Motor neuron (in vitro differentiated cells): Measurements from ENCODE around the gene PPFIA3. TPM values are rescaled to one million over a fixed set of nuclear protein-coding genes. Genes with fewer than 3 reads are reported as not detected.

Experiments
- ATAC-seq, 8 experiments: fragments of 200-7000 bp; cut with Tn5 transposase; replicated peaks in 6 of 8; 2 replicates each; pipeline ENCODE4 v1.8.0; 2021; ENCODE audit warnings: mild to moderate bottlenecking in 8 of 8, moderate library complexity in 8 of 8
- H3K27ac ChIP-seq, 2 donors: fragments of 250-450 bp; sonication (Bioruptor Pico); 2 replicates each; pipeline ENCODE4 v1.9.0; 2021; ENCODE audit warnings: antibody characterized with exemption in 2 of 2, mild to moderate bottlenecking in 2 of 2, moderate library complexity in 1 of 2
- H3K4me1 ChIP-seq, 2 donors: fragments of 250-450 bp; sonication (Bioruptor Pico); replicated peaks in 1 of 2; 2 replicates each; pipeline ENCODE4 v1.6.1; 2021; ENCODE audit warnings: antibody characterized with exemption in 2 of 2, mild to moderate bottlenecking in 2 of 2, moderate library complexity in 1 of 2
- H3K4me3 ChIP-seq, 5 donors: fragments of 250-450 bp; sonication (Bioruptor Pico); 2 replicates each; pipeline ENCODE4 v1.9.0; 2021; ENCODE audit warnings: antibody characterized with exemption in 5 of 5, mild to moderate bottlenecking in 5 of 5, moderate library complexity in 4 of 5
- WGBS, 10 experiments: fragments of 450-650 bp; shearing (Covaris generic); methylation state at CpG; one replicate each; pipeline ENCODE4 v1.0.0; 2022; 5-methylcytosine and 5-hydroxymethylcytosine counted together
- in situ Hi-C, 9 experiments: fragments of 400-800 bp; cut with MboI; loops; one replicate each; pipeline ENCODE4 v1.15.0; 2021; ENCODE audit warnings: low sequenced_read_pairs in 9 of 9, low pct_unique_long_range_greater_than_20kb in 2 of 9; ENCODE audit not compliant: unreplicated experiment in 9 of 9
- total RNA-seq, 8 experiments: library from RNA; unstranded; fragments of 300-600 nt; gene quantifications; 2 replicates each; pipeline versions ENCODE4 v1.2.3 to v1.2.4, GENCODE V29; 2022

PPFIA3 gene
- total RNA-seq, 8 experiments from 2014 or later, result 4.7 to 52.5 (median 23.5) TPM

DNA sequence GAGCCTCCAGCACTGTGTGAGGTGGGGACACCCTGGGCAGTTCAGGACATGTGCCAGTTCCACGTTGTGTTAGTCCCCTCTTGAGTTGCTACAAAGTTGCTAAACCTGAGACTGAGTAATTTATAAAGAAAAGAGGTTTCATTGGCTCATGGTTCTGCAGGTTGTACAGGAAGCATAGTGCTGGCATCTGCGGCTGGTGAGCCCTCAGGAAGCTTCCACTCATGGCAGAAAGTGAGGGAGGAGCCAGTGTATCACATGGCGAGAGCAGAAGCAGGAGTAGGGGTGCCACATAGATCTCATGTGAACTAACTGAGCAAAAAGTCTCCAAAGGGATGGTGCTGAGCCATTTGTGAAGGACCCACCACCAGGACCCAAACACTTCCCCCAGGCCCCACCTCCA is 71.4 kb downstream of the PPFIA3 start:
- Histone ChIP-seq H3K27ac (no peak overlapping the region), H3K4me1 (no peaks in the 10 kb centered on the region), H3K4me3 (no peak overlapping the region)
- WGBS, 10 experiments, result 60 to 100% (median 80%) methylated on average over 2 to 3 of the region's 3 CpGs; no CpG with 5 or more reads in 5 of the 10 experiments
- no peak for ATAC-seq
- in situ Hi-C loops, result no loop called here

DNA sequence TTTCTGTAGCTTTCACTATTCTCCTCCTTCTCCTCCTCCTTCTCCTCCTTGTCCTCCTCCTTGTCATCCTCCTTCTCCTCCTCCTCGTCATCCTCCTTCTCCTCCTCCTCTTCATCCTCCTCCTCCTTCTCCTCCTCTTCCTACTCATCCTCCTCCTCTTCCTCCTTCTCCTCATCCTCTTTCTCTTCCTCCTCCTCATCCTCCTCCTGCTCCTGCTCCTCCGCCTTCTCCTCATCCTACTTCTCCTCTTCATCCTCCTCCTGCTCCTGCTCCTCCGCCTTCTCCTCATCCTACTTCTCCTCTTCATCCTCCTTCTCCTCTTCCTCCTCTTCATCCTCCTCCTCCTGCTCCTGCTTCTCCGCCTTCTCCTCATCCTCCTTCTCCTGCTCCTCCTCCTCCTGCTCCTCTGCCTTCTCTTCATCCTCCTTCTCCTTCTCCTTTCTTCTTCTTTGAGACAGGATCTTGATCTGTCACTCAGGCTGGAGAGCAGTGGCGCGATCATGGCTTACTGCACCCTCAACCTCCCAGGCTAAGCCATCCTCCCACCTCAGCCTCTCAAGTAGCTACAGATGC is 74.6 kb downstream of the PPFIA3 start:
- ATAC-seq, result no peak
- in situ Hi-C loops, result no loop called here
- no peak overlapping the region for H3K4me3 ChIP-seq
- WGBS, 10 experiments, result 75 to 100% (median 91%) methylated on average over 1 to 6 of the region's 6 CpGs; no CpG with 5 or more reads in 2 of the 10 experiments
- no peaks in the 10 kb centered on the region for H3K4me1 ChIP-seq
- no peak overlapping the region for H3K27ac ChIP-seq

DNA sequence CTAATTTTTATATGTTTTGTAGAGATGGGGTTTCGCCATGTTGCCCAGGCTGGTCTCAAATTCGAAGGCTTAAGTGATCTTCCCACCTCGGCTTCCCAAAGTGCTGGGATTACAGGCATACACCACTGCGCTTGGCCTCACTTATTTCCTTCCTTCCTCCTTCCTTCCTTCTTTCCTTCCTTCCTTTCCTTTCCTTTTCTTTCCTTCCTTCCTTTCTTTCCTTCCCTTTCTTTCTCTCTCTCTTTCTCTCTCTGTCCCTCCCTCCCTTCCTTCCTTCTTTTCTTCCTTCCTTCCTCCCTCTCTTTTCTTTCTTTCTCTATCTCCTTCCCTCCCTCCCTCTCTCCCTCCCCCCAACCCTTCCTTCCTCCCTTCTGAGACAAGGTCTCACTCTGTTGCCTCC is 75.1 kb downstream of the PPFIA3 start:
- no peak for ATAC-seq
- in situ Hi-C loops, result no loop called here

DNA sequence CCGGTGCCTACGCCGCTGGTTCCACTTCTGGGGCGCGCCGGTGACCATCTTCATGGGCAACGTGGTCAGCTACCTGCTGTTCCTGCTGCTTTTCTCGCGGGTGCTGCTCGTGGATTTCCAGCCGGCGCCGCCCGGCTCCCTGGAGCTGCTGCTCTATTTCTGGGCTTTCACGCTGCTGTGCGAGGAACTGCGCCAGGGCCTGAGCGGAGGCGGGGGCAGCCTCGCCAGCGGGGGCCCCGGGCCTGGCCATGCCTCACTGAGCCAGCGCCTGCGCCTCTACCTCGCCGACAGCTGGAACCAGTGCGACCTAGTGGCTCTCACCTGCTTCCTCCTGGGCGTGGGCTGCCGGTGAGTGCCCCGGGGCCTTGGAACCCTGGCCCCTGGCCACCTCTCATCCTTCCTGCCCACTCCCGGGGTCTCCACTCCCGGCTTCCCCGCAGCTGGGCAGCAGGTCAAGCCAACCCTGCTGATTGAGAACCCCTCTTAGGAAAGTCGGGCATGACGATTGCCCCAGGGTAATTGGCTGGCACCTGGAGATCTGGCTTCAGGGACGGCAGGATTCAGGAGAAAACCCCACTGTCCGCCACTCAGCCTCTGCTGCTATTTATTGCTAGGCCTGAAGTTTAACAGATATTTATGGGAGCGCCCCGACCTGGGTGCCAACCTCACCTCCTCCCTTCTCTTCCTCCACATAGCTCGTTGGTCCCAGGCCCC is 77.3 kb downstream of the PPFIA3 start:
- 73 to 100% (median 89%) methylated on average over 3 to 21 of the region's 40 CpGs for WGBS, 10 experiments
- no peak for ATAC-seq
- H3K27ac ChIP-seq, result no peak overlapping the region
- H3K4me1 ChIP-seq, result no peaks in the 10 kb centered on the region
- in situ Hi-C loops, result no loop called here
- H3K4me3 ChIP-seq, result no peak overlapping the region

More for the DNA sequence above, 75.1 kb downstream of the PPFIA3 start:
- Histone ChIP-seq H3K4me3 (no peak overlapping the region), H3K27ac (no peak overlapping the region), H3K4me1 (no peaks in the 10 kb centered on the region)
- 49 to 90% (median 81%) methylated on average over 1 to 4 of the region's 4 CpGs; no CpG with 5 or more reads in 1 of the 10 experiments for WGBS, 10 experiments

DNA sequence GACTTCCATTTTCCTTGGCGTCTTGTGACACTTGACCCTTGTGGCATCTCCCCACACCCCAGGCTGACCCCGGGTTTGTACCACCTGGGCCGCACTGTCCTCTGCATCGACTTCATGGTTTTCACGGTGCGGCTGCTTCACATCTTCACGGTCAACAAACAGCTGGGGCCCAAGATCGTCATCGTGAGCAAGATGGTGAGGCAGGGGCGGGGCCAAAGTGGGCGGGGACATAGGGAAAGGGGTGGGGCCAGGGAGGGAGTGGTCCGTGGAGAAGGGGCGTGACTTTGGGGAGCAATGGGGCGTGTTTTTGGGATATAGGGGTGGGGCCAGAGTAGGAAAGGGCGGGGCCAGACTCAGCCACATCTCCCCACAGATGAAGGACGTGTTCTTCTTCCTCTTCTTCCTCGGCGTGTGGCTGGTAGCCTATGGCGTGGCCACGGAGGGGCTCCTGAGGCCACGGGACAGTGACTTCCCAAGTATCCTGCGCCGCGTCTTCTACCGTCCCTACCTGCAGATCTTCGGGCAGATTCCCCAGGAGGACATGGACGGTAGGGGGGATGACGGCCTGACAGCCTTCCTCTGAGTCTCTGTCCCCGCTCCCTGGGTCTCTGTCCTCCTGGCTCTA is 81.0 kb downstream of the PPFIA3 start:
- Histone ChIP-seq H3K4me1 (no peaks in the 10 kb centered on the region), H3K4me3 (no peak overlapping the region), H3K27ac (no peak overlapping the region)
- no peak for ATAC-seq
- in situ Hi-C loops, result loop anchor here in 5 of 9 experiments (25.0 kb wide), 1 partner anchor 113 kb away; the partner anchor contains the start of gene SNRNP70 (in 5 of the 5)
- WGBS, 10 experiments, result 93 to 100% (median 100%) methylated on average over 1 to 11 of the region's 29 CpGs; no CpG with 5 or more reads in 1 of the 10 experiments

Other genes starting within 250 kb of the PPFIA3 start
- gene PPP1R15A, start 247.1 kb upstream of the PPFIA3 start, total RNA-seq, result 100 to 1,000 TPM in 1 of 8 experiments, 10 to 100 TPM in 7; 35.2 to 157 (median 68.6) TPM
- 1 to 10 TPM in 1 of 8 experiments, under 1 TPM in 1, not detected in 6; 0.52 to 2.2 TPM for gene TULP2, start 220.8 kb upstream of the PPFIA3 start, total RNA-seq
- 100 to 1,000 TPM in 4 of 8 experiments, 10 to 100 TPM in 4; 60.2 to 309 (median 107) TPM for gene NUCB1, start 219.2 kb upstream of the PPFIA3 start, total RNA-seq
- under 1 TPM in 5 of 8 experiments, not detected in 3; 0.32 to 0.81 (median 0.50) TPM for gene DHDH, start 185.8 kb upstream of the PPFIA3 start, total RNA-seq
- 100 to 1,000 TPM in 4 of 8 experiments, 10 to 100 TPM in 4; 36.9 to 172 (median 97.8) TPM for gene BAX, start 164.7 kb upstream of the PPFIA3 start, total RNA-seq
- gene FTL, start 154.2 kb upstream of the PPFIA3 start, total RNA-seq, result over 10,000 TPM in 1 of 8 experiments, 1,000 to 10,000 TPM in 7; 1,251 to 10,826 (median 2,578) TPM
- 10 to 100 TPM; 13.0 to 72.5 (median 18.3) TPM for gene GYS1, start 126.2 kb upstream of the PPFIA3 start, total RNA-seq
- 100 to 1,000 TPM; 113 to 181 (median 145) TPM for gene RUVBL2, start 125.7 kb upstream of the PPFIA3 start, total RNA-seq
- gene LHB, start 102.5 kb upstream of the PPFIA3 start, total RNA-seq, result 1 to 10 TPM in 4 of 8 experiments, under 1 TPM in 1, not detected in 3; 0.88 to 2.9 (median 1.3) TPM
- gene CGB3, start 95.2 kb upstream of the PPFIA3 start, total RNA-seq, result under 1 TPM in 3 of 8 experiments, not detected in 5; 0.47 to 0.70 (median 0.49) TPM
- not detected for gene CGB2, start 87.7 kb upstream of the PPFIA3 start, total RNA-seq
- not detected for gene CGB1, start 82.6 kb upstream of the PPFIA3 start, total RNA-seq
- under 1 TPM in 1 of 8 experiments, not detected in 7; 0.76 TPM for gene CGB5, start 75.7 kb upstream of the PPFIA3 start, total RNA-seq
- gene CGB8, start 70.4 kb upstream of the PPFIA3 start, total RNA-seq, result under 1 TPM in 4 of 8 experiments, not detected in 4; 0.27 to 0.76 (median 0.33) TPM
- 1 to 10 TPM in 1 of 8 experiments, under 1 TPM in 6, not detected in 1; 0.11 to 1.0 (median 0.36) TPM for gene CGB7, start 61.8 kb upstream of the PPFIA3 start, total RNA-seq
- 1 to 10 TPM in 1 of 8 experiments, under 1 TPM in 1, not detected in 6; 0.52 to 1.0 TPM for gene NTF4, start 54.7 kb upstream of the PPFIA3 start, total RNA-seq
- under 1 TPM in 7 of 8 experiments, not detected in 1; 0.05 to 0.62 (median 0.15) TPM for gene KCNA7, start 46.8 kb upstream of the PPFIA3 start, total RNA-seq
- gene SNRNP70, start 34.1 kb upstream of the PPFIA3 start, total RNA-seq, result 100 to 1,000 TPM; 101 to 312 (median 157) TPM
- 10 to 100 TPM in 5 of 8 experiments, 1 to 10 TPM in 3; 2.0 to 65.1 (median 24.4) TPM for gene LIN7B, start 5.2 kb upstream of the PPFIA3 start, total RNA-seq
- gene C19orf73, start 401 bp upstream of the PPFIA3 start, total RNA-seq, result 1 to 10 TPM; 2.3 to 5.7 (median 3.4) TPM
- gene HRC, start 35.9 kb downstream of the PPFIA3 start, total RNA-seq, result 10 to 100 TPM in 4 of 8 experiments, 1 to 10 TPM in 3, under 1 TPM in 1; 0.81 to 55.7 (median 12.3) TPM
- gene TRPM4, start 38.2 kb downstream of the PPFIA3 start, total RNA-seq, result 10 to 100 TPM in 7 of 8 experiments, 1 to 10 TPM in 1; 7.0 to 46.8 (median 16.4) TPM
- 1 to 10 TPM in 4 of 8 experiments, under 1 TPM in 4; 0.51 to 2.4 (median 1.1) TPM for gene SLC6A16, start 205.6 kb downstream of the PPFIA3 start, total RNA-seq
- gene CD37, start 215.9 kb downstream of the PPFIA3 start, total RNA-seq, result 10 to 100 TPM in 5 of 8 experiments, 1 to 10 TPM in 3; 2.8 to 40.2 (median 11.4) TPM
- 10 to 100 TPM in 6 of 8 experiments, 1 to 10 TPM in 2; 6.0 to 78.1 (median 14.2) TPM for gene TEAD2, start 242.9 kb downstream of the PPFIA3 start, total RNA-seq
- gene DKKL1, start 244.3 kb downstream of the PPFIA3 start, total RNA-seq, result 1 to 10 TPM in 4 of 8 experiments, under 1 TPM in 2, not detected in 2; 0.38 to 5.2 (median 1.4) TPM